ENCODE results near the gene RNASE12.

Gene RNASE12

GRCh38 chr14:20560961-20561360 is 30.2 kb downstream of the RNASE12 start, which contains the start of gene RNASE9:
RNASE9 (minus strand) TSS chr14:20561047.
- DNase-seq (ENCODE audit: low read depth, low spot score): no peak
- no peak within 1 kb of the TSS for H3K27ac ChIP-seq (ENCODE audit: low read length)
- H3K36me3 ChIP-seq (ENCODE audit: control insufficient read depth, insufficient read depth, low read length): no peaks in the 10 kb centered on the region; the same call in 1 of the 2 replicates
- H3K9me3 ChIP-seq (ENCODE audit: control insufficient read depth, insufficient read depth, low read length): no peaks in the 10 kb centered on the region
- no peak within 1 kb of the TSS for H3K4me3 ChIP-seq (ENCODE audit: low read length)
- no peaks in the 10 kb centered on the region for H3K27me3 ChIP-seq (ENCODE audit: control insufficient read depth, insufficient read depth, low read length)
- H3K4me1 ChIP-seq (ENCODE audit: control insufficient read depth, insufficient read depth, low read length): peaks cover 5% of the 10 kb centered on the region; the same call in 1 of the 2 replicates
- WGBS (ENCODE audit: insufficient coverage, insufficient read length): no CpG with 5 or more reads among the region's 3 CpGs

DNA sequence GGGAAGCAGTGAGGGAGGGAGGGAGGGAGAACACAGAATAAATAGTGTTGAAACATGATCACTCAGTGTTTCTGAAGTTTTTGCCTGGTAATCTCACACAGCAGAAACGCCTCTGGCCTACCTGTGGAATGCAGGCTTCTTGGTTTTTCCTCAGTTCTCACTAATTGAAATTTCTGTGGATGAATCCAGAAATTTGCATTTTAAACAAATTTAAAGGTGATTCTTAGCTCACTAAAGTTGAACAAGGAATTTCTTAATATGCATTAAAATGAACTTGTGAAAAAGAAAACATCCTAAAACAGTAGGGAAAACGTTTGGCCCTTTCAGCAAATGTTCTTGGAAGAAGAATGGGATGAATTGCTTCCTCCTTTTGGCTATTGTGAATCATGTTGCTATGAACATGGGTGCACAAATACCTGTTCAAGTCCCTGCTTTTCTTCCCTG is 31.7 kb downstream of the RNASE12 start:
- Histone ChIP-seq H3K4me3 (ENCODE audit: low read length) (no peak overlapping the region), H3K27me3 (ENCODE audit: control insufficient read depth, insufficient read depth, low read length) (no peaks in the 10 kb centered on the region), H3K36me3 (ENCODE audit: control insufficient read depth, insufficient read depth, low read length) (no peaks in the 10 kb centered on the region; the same call in 1 of the 2 replicates), H3K9me3 (ENCODE audit: control insufficient read depth, insufficient read depth, low read length) (no peaks in the 10 kb centered on the region), H3K27ac (ENCODE audit: low read length) (peak overlapping the region; percentile 73), H3K4me1 (ENCODE audit: control insufficient read depth, insufficient read depth, low read length) (peaks cover 4% of the 10 kb centered on the region; the same call in 1 of the 2 replicates)
- no CpG with 5 or more reads among the region's 2 CpGs for WGBS (ENCODE audit: insufficient coverage, insufficient read length)
- no peak for DNase-seq (ENCODE audit: low read depth, low spot score)

GRCh38 chr14:20557212-20557542 is 34.0 kb downstream of the RNASE12 start:
- H3K27ac ChIP-seq (ENCODE audit: low read length): no peak overlapping the region
- no peak for DNase-seq (ENCODE audit: low read depth, low spot score)
- no peak overlapping the region for H3K4me3 ChIP-seq (ENCODE audit: low read length)
- H3K9me3 ChIP-seq (ENCODE audit: control insufficient read depth, insufficient read depth, low read length): no peaks in the 10 kb centered on the region
- peaks cover 4% of the 10 kb centered on the region; the same call in 1 of the 2 replicates for H3K4me1 ChIP-seq (ENCODE audit: control insufficient read depth, insufficient read depth, low read length)
- WGBS (ENCODE audit: insufficient coverage, insufficient read length): no CpG with 5 or more reads among the region's 2 CpGs
- no peaks in the 10 kb centered on the region for H3K27me3 ChIP-seq (ENCODE audit: control insufficient read depth, insufficient read depth, low read length)
- H3K36me3 ChIP-seq (ENCODE audit: control insufficient read depth, insufficient read depth, low read length): no peaks in the 10 kb centered on the region

GRCh38 chr14:20556500-20557211 is 34.5 kb downstream of the RNASE12 start:
- no peak for DNase-seq (ENCODE audit: low read depth, low spot score)
- WGBS (ENCODE audit: insufficient coverage, insufficient read length): no CpG with 5 or more reads among the region's 11 CpGs
- H3K27me3 ChIP-seq (ENCODE audit: control insufficient read depth, insufficient read depth, low read length): no peaks in the 10 kb centered on the region

GRCh38 chr14:20555845-20556244 is 35.3 kb downstream of the RNASE12 start:
- H3K27me3 ChIP-seq (ENCODE audit: control insufficient read depth, insufficient read depth, low read length): no peaks in the 10 kb centered on the region
- DNase-seq (ENCODE audit: low read depth, low spot score): no peak
- no peaks in the 10 kb centered on the region for H3K36me3 ChIP-seq (ENCODE audit: control insufficient read depth, insufficient read depth, low read length)
- H3K27ac ChIP-seq (ENCODE audit: low read length): no peak overlapping the region
- H3K4me3 ChIP-seq (ENCODE audit: low read length): no peak overlapping the region
- H3K9me3 ChIP-seq (ENCODE audit: control insufficient read depth, insufficient read depth, low read length): no peaks in the 10 kb centered on the region
- WGBS (ENCODE audit: insufficient coverage, insufficient read length): no CpG with 5 or more reads among the region's 3 CpGs
- H3K4me1 ChIP-seq (ENCODE audit: control insufficient read depth, insufficient read depth, low read length): peaks cover 4% of the 10 kb centered on the region; the same call in 1 of the 2 replicates

More at GRCh38 chr14:20556500-20557211, 34.5 kb downstream of the RNASE12 start:
- H3K4me1 ChIP-seq (ENCODE audit: control insufficient read depth, insufficient read depth, low read length): peaks cover 4% of the 10 kb centered on the region; the same call in 1 of the 2 replicates
- H3K36me3 ChIP-seq (ENCODE audit: control insufficient read depth, insufficient read depth, low read length): no peaks in the 10 kb centered on the region
- H3K9me3 ChIP-seq (ENCODE audit: control insufficient read depth, insufficient read depth, low read length): no peaks in the 10 kb centered on the region
- H3K4me3 ChIP-seq (ENCODE audit: low read length): no peak overlapping the region
- H3K27ac ChIP-seq (ENCODE audit: low read length): no peak overlapping the region

DNA sequence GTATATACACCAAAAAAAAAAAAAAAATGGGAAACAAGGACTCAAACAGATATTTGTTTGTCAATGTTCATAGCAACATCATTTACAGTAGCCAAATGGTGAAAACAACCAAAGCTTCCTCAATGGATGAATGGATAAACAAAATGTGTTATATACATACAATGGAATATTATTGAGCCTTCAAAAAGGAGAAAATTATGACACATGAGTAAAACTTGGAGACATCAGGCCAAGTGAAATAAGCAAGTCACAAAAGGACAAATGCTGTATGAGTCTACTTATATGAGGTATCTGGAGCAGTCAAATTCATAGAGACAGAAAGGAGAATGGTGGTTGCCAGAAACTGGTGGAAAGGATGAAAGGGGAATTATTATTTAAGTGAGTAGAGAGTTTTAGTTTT is 38.2 kb downstream of the RNASE12 start:
- Histone ChIP-seq H3K36me3 (ENCODE audit: control insufficient read depth, insufficient read depth, low read length) (no peaks in the 10 kb centered on the region), H3K4me1 (ENCODE audit: control insufficient read depth, insufficient read depth, low read length) (0 out of 2 replicates have a peak, but pooled peaks cover 1% of the 10 kb centered on the region), H3K27me3 (ENCODE audit: control insufficient read depth, insufficient read depth, low read length) (no peaks in the 10 kb centered on the region), H3K9me3 (ENCODE audit: control insufficient read depth, insufficient read depth, low read length) (no peaks in the 10 kb centered on the region), H3K4me3 (ENCODE audit: low read length) (no peak overlapping the region), H3K27ac (ENCODE audit: low read length) (no peak overlapping the region)
- no peak for DNase-seq (ENCODE audit: low read depth, low spot score)

GRCh38 chr14:20551606-20552005 is 39.6 kb downstream of the RNASE12 start:
- no peak for DNase-seq (ENCODE audit: low read depth, low spot score)
- no CpG with 5 or more reads among the region's 3 CpGs for WGBS (ENCODE audit: insufficient coverage, insufficient read length)
- no peaks in the 10 kb centered on the region for H3K9me3 ChIP-seq (ENCODE audit: control insufficient read depth, insufficient read depth, low read length)
- no peak overlapping the region for H3K4me3 ChIP-seq (ENCODE audit: low read length)
- 0 out of 2 replicates have a peak, but pooled peaks cover 1% of the 10 kb centered on the region for H3K4me1 ChIP-seq (ENCODE audit: control insufficient read depth, insufficient read depth, low read length)
- H3K27ac ChIP-seq (ENCODE audit: low read length): no peak overlapping the region
- no peaks in the 10 kb centered on the region for H3K27me3 ChIP-seq (ENCODE audit: control insufficient read depth, insufficient read depth, low read length)
- no peaks in the 10 kb centered on the region for H3K36me3 ChIP-seq (ENCODE audit: control insufficient read depth, insufficient read depth, low read length)

DNA sequence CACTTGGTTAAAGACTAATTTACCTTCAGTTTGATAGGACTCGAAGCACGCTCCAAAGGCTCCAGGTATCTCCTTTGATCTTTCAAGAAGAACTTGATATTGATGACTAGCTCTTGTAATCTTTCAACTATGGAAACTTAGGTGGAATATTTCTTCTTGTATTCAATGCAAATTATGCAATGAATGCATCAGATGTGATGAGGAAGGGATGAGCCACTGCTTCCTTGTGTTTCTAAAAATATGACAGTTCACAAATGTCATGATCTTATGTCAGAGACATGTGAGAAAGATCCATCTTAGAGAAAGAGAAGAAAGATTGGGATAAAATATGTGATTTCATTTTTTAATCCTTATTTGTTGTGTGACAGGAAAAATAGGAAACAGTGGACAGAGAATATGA is 40.2 kb downstream of the RNASE12 start:
- no CpG with 5 or more reads among the region's 2 CpGs for WGBS (ENCODE audit: insufficient coverage, insufficient read length)
- DNase-seq (ENCODE audit: low read depth, low spot score): no peak
- Histone ChIP-seq H3K4me3 (ENCODE audit: low read length) (no peak overlapping the region), H3K4me1 (ENCODE audit: control insufficient read depth, insufficient read depth, low read length) (no peaks in the 10 kb centered on the region), H3K27ac (ENCODE audit: low read length) (no peak overlapping the region), H3K36me3 (ENCODE audit: control insufficient read depth, insufficient read depth, low read length) (no peaks in the 10 kb centered on the region), H3K9me3 (ENCODE audit: control insufficient read depth, insufficient read depth, low read length) (no peaks in the 10 kb centered on the region), H3K27me3 (ENCODE audit: control insufficient read depth, insufficient read depth, low read length) (no peaks in the 10 kb centered on the region)

- DNase-seq (ENCODE audit: low read depth, low spot score): no peak
- H3K36me3 ChIP-seq (ENCODE audit: control insufficient read depth, insufficient read depth, low read length): no peaks in the 10 kb centered on the region
- no CpG with 5 or more reads among the region's 10 CpGs for WGBS (ENCODE audit: insufficient coverage, insufficient read length)
- no peaks in the 10 kb centered on the region for H3K27me3 ChIP-seq (ENCODE audit: control insufficient read depth, insufficient read depth, low read length)
- no peaks in the 10 kb centered on the region for H3K4me1 ChIP-seq (ENCODE audit: control insufficient read depth, insufficient read depth, low read length)
- no peaks in the 10 kb centered on the region for H3K9me3 ChIP-seq (ENCODE audit: control insufficient read depth, insufficient read depth, low read length)
- H3K4me3 ChIP-seq (ENCODE audit: low read length): no peak overlapping the region
- H3K27ac ChIP-seq (ENCODE audit: low read length): no peak overlapping the region
Measured at GRCh38 chr14:20548414-20549158, 42.6 kb downstream of the RNASE12 start.

DNA sequence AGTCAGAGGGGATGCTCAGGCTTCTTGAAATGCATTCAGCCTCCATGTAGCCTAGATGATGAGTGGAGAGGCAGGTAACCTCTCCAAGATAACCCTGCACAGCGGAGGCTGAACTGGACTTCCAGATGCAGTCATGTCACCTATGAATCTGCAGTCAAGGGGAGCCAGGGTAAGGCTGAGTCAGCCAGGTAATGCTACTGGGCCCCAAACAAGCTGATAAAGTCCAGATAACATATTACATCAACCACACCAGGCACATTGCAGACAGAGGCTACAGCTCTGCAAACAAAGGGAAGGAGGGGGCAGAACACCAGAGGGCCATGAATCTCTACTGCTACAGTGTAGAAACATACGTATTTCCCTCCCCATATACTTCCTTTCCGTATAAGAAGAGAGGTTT is 44.3 kb downstream of the RNASE12 start:
- H3K27ac ChIP-seq (ENCODE audit: low read length): no peak overlapping the region
- H3K36me3 ChIP-seq (ENCODE audit: control insufficient read depth, insufficient read depth, low read length): no peaks in the 10 kb centered on the region
- DNase-seq (ENCODE audit: low read depth, low spot score): no peak
- no peaks in the 10 kb centered on the region for H3K4me1 ChIP-seq (ENCODE audit: control insufficient read depth, insufficient read depth, low read length)
- no peaks in the 10 kb centered on the region for H3K27me3 ChIP-seq (ENCODE audit: control insufficient read depth, insufficient read depth, low read length)
- H3K9me3 ChIP-seq (ENCODE audit: control insufficient read depth, insufficient read depth, low read length): no peaks in the 10 kb centered on the region
- no peak overlapping the region for H3K4me3 ChIP-seq (ENCODE audit: low read length)
- WGBS (ENCODE audit: insufficient coverage, insufficient read length): no CpG with 5 or more reads among the region's 3 CpGs
